8988T (cell line): ENCODE results near the gene TBL1Y.
"Not testable (repeated sequence)": the region's sequence is repeated elsewhere in the genome, so short reads cannot be mapped to it uniquely, and the experiment has no call there.

ENCODE experiments used
- DNase-seq: peaks from one replicate; pipeline ENCODE4 v3.0.0; 2011

The TBL1Y gene

DNA sequence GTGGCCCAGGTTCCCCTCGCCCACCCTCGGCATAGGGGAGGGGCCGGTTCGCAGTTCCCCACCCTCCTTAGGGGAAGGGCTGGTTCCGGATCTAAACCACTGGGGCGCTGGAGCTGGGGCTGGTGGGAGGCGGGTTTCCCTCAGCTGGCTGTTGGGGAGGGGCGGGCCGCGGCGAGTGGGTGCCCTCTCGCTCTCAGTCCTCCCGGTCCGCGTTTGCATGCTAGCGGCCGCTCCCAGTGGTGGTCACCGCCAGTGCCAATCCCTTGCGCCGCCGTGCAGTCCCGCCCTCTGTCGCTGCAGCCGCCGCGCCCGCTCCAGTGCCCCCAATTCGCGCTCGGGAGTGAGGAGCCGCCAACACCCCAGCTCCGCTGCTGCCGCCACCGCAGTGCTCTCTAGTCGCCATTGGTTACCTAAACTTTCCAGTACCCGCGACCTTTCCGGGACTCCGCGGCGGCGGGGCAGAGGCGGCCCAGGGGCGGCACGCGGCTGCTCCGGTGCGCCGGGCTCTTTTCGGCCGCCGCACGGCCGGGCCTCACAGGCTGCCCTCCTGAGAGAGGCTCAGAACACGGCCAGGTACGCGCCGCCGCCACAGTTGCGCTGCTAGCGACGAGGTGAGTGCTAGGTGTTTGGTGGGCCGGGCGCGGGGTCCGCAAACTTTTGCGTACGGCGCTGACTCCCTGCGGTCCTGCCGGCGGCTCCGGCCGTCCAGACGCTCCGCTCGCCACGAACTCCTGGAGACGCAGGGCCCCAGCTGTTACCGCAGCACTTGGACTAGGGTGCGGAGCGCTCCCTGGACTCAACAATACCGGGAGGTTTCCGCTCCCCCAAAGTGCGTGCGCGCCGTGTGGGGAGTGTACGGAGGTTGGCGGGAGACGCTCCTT, at the start of gene TBL1Y:
TSS of gene TBL1Y (plus strand) at position 326 of the 881 bp plus-strand sequence. CDS start 114,388 bp downstream, outside the sequence.
- DNase-seq = no peak

GRCh38 chrY:6894496-6894895, 16.0 kb upstream of the TBL1Y start:
- no peak for DNase-seq

- DNase-seq = no peak
Measured at GRCh38 chrY:6895236-6895635, 15.3 kb upstream of the TBL1Y start.

GRCh38 chrY:6902116-6902515, 8.4 kb upstream of the TBL1Y start:
- not testable (repeated sequence) for DNase-seq

DNA sequence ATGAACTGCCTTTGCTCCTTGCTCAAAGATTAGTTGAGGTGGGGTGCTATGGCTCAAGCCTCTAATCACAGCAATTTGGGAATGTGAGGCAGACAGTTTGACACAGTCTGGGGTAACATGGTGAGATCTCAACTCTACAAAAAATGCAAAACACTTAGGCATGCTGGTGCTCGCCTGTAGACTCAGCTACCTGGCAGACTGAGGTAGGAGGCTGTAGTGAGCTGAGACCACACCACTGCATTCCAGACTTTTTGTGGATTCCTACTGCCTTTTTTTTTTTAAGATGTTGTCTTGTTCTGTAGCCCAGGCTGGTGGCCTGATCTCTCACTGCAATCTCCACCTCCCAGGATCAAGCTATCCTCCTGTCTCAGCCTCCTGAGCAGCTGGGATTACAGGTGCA, 2.9 kb upstream of the TBL1Y start:
- DNase-seq = no peak

DNA sequence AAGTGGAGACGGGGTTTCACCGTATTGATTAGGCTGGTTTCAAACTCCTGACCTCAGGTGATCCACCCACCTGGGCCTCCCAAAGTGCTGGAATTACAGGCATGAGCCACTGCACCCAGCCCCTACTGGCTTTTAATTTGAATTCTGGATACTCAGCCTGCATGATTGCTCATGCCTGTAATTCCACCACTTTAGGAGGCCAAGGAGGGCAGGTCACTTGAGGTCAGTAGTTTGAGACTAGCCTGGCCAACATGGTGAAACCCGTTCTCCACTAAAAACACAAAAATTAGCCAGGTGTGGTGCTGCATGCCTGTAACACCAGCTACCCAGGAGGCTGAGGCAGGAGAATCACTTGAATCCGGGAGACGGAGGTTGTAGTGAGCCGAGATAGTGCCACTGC, 2.5 kb upstream of the TBL1Y start:
- not testable (repeated sequence) for DNase-seq

GRCh38 chrY:6909118-6909521, 1.4 kb upstream of the TBL1Y start:
- no peak for DNase-seq

DNA sequence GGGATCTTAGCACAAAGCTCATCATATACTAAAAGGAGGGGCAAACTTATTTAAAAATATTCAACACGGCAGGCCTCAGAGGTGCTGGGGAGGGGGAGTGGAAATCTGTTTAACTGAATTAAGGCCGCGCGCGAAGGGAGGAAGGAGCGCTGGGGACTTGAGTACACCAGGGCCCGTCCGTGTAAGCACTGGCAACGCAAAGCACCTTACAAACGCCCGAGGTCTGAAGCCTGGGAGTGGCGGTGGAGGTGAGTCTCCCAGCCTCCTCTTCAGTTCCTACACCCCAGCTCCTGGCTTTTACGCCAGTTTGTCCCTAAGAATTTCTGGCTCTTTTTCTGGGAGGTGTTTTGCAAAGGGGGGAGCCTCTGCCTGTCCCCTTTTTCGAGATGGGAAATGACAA, 641 bp upstream of the TBL1Y start:
- no peak for DNase-seq

GRCh38 chrY:6911253-6911881, 870 bp downstream of the TBL1Y start, which contains the start of gene AMELY:
Gene AMELY, minus strand, starts transcription at chrY:6911752. Its CDS starts 39,144 bp downstream, at chrY:6872608.
- DNase-seq = no peak

- DNase-seq = no peak
Measured at GRCh38 chrY:6913362-6913761, 2.9 kb downstream of the TBL1Y start.

DNA sequence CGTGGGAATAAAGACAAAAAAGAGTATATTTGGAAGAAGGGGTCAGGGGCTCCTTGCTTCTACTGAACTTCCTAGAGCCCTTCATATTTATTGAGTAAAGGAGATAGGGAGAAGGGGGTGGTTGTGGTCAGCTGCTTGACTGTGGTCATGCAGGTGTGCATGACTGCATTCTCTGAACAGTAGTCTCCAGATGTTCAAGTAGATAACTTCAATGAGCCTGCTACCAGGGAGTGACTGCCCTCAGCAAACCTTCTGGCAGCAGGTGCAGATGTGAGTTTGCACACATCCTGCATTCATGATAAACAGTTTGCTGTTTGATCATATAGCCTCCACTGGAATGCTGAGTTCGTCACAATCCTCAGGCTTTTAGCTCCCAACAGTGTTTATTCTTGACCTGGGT, 10.6 kb downstream of the TBL1Y start:
- DNase-seq = no peak

GRCh38 chrY:6928265-6928664, 17.8 kb downstream of the TBL1Y start:
- no peak for DNase-seq

DNA sequence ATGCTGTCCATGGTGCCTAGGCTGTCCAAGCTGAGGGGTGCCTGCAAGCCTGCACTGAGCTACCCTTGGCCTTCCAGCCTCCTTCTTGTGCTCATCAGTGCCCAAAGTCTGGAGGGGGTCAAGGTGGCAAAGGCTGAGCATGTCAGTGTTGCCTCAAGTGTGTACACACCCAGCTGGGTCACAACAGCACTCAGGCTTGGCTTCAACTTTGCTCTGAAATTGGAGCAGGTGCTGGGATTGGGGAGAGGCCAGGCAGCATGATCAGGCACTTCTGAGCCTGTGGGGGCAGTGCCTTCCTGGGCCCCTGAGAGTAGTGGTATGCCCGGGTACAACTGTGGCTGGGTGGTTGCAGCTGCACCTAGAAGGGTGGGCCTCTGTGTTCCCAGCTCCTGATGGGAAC, 18.7 kb downstream of the TBL1Y start:
- DNase-seq = no peak

- no peak for DNase-seq
Measured at GRCh38 chrY:6931779-6932396, 21.4 kb downstream of the TBL1Y start.

GRCh38 chrY:6935497-6935896, 25.0 kb downstream of the TBL1Y start:
- no peak for DNase-seq

GRCh38 chrY:6947695-6948094, 37.2 kb downstream of the TBL1Y start:
- DNase-seq = no peak

- DNase-seq = no peak
Measured at GRCh38 chrY:6948378-6948777, 37.9 kb downstream of the TBL1Y start.

DNA sequence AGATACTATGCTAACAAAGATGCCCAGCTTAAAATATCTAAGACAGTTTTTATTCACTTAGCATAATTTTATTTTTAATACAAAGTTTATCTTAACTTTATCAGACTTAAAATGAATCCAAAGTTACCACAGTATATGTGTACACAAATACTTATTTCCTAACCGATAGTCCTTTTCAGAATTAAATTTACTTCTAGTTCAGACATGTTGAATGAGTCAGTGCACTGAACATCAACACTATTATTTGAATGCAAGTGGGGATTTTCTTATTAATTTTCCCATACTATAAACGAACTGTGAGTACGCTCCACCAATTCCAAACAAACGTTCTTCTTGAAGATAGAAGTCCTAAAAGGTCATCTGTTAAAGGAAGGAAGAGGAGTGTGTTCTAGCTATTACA, 39.5 kb downstream of the TBL1Y start:
- no peak for DNase-seq

GRCh38 chrY:6964732-6965131, 54.2 kb downstream of the TBL1Y start:
- DNase-seq = no peak

- DNase-seq = no peak
Measured at GRCh38 chrY:6966521-6966920, 56.0 kb downstream of the TBL1Y start.

- DNase-seq = no peak
Measured at GRCh38 chrY:6967736-6968135, 57.2 kb downstream of the TBL1Y start.

GRCh38 chrY:6968191-6968590, 57.7 kb downstream of the TBL1Y start:
- DNase-seq = no peak

DNA sequence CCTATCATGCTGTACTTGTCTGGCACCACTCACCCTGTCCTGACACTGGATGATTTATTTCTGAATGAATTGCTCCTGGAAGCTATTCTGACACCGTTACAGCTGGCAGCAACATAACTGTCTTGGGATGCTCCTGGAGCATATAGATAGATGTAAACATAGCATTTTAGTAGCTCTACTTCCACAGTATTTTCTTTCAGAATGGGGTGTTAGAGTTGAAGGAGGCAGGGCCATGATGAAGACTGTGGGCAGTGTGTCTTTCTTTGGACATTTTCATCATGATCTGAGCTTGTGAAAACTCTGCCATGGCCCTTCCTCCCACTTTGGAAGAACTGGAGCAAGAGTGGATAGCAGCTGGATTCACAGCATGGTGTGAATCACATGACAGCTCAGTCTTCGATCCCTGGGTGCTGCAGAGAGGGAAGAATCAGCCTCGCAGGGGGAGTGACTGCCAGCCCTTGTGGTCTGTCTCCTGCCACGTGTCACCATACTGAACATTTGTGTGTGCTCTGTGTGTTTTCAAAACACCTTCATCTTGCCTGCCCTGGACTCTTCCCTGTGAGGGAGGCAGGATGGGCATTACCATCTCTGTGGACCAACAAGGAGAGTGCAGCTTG, 61.9 kb downstream of the TBL1Y start:
- DNase-seq = no peak
